Ovary (tissue), 9 donors: ENCODE measurements around the gene CSMD2. TPM values are rescaled to one million over a fixed set of nuclear protein-coding genes. Genes with fewer than 3 reads are reported as not detected.

Experiments used
- DNase-seq, 5 donors: peaks; one replicate each; pipeline ENCODE4 v3.0.0-alpha.2; 2019 to 2020
- H3K27ac ChIP-seq, 2 donors: fragments of 200-600 bp; one replicate each; pipeline versions ENCODE4 v1.5.1 to v1.8.0; 2019 to 2022
- H3K27me3 ChIP-seq: fragments of 200-600 bp; one replicate; pipeline ENCODE4 v1.8.0; 2022
- H3K36me3 ChIP-seq: fragments of 200-600 bp; sonication (generic); one replicate; pipeline ENCODE4 v1.5.1; 2019
- H3K4me1 ChIP-seq: one replicate; pipeline ENCODE4 v1.8.1; 2013; ENCODE audit warnings: mild to moderate bottlenecking, moderate library complexity; ENCODE audit not compliant: insufficient read depth
- H3K4me3 ChIP-seq: fragments of 200-600 bp; sonication (generic); one replicate; pipeline ENCODE4 v1.5.1; 2017
- H3K9me3 ChIP-seq, 2 donors: fragments of 200-600 bp in 1 of 2; sonication (generic) in 1 of 2; one replicate each; pipeline versions ENCODE4 v1.5.1 to v1.8.1; 2013 to 2019; ENCODE audit warnings: mild to moderate bottlenecking in 1 of 2, moderate library complexity in 1 of 2
- EP300 ChIP-seq: sonication (generic); formaldehyde crosslinking; IDR thresholded peaks from one replicate; pipeline ENCODE4 v1.6.1; 2017; ENCODE audit warnings: antibody characterized with exemption
- POLR2A ChIP-seq: fragments of 450-650 bp; IDR thresholded peaks from one replicate; pipeline ENCODE4 v1.6.1; 2017; ENCODE audit warnings: antibody characterized with exemption, mild to moderate bottlenecking, moderate library complexity
- WGBS, 3 donors: extraction: QIAGEN DNeasy Blood & Tissue Kit in 1 of 3; methylation state at CpG; one replicate each; pipeline versions ENCODE4 v1.1.5 to v1.1.7; 2013 to 2017; 5-methylcytosine and 5-hydroxymethylcytosine counted together
- intact Hi-C, 4 donors: fragments of 100-400 bp; cut with DNase I; formaldehyde crosslinking; loops; one replicate each; pipeline versions ENCODE4 v1.11.0 to v1.15.1; 2022 to 2023
- polyA plus RNA-seq, 2 donors: library from polyadenylated mRNA; stranded (reverse); fragments of 200-250 nt in 1 of 2; fragments of 350-450 nt in 1 of 2; fragmentation: Illumina TruSeq in 1 of 2; extraction: RNeasy Lipid Tissue Mini Kit (QIAGEN cat#74804) in 1 of 2; gene quantifications; one replicate each; pipeline ENCODE4 v1.2.3, GENCODE V29; 2013 to 2014
- total RNA-seq, 7 donors: library from RNA; depleted of rRNA in 2 of 7; stranded (reverse); fragments of >200 nt in 2 of 7; fragmentation: NEBNext Ultra II Directional in 3 of 7; extraction: Animal tissue kit (Norgen Biotek cat#: 25700) in 3 of 7; gene quantifications; one replicate each; pipeline versions ENCODE4 v1.1.0 to v1.2.4, GENCODE V29; 2016 to 2023
- TF ChIP-seq, protein P1 (sequence below), 3 donors: fragments of 450-650 bp in 2 of 3; fragments of 200-600 bp in 1 of 3; IDR thresholded peaks; one replicate each; pipeline versions ENCODE4 v1.5.1 to v1.8.0; 2016 to 2022; ENCODE audit warnings: antibody characterized with exemption in 3 of 3, mild to moderate bottlenecking in 1 of 3
- donor health status: DM: no; HTN: no; CAD: no; lungs with moderate emphysema.
- donor health status: DM: no; HTN: no; CAD: no.
- donor health status: Bipolar disorder and iron deficiency.
- donor health status: DM: yes; HTN: yes; CAD: no.
- donor health status: DM: no; HTN: no; CAD: no.
- donor health status: DM: yes; HTN: yes; CAD: no.

Gene CSMD2
- total and polyA plus RNA-seq, 9 donors, result 0.04 to 1.6 (median 0.18) TPM; not detected in 3

- Histone ChIP-seq H3K4me1 (no peaks in the 10 kb centered on the region), H3K4me3 (no peak overlapping the region), H3K27ac (no peak overlapping the region), H3K9me3 (no peaks in the 10 kb centered on the region), H3K27me3 (no peaks in the 10 kb centered on the region), H3K36me3 (no peaks in the 10 kb centered on the region)
- DNase-seq, result no peak
- TF ChIP-seq, protein P1, sequence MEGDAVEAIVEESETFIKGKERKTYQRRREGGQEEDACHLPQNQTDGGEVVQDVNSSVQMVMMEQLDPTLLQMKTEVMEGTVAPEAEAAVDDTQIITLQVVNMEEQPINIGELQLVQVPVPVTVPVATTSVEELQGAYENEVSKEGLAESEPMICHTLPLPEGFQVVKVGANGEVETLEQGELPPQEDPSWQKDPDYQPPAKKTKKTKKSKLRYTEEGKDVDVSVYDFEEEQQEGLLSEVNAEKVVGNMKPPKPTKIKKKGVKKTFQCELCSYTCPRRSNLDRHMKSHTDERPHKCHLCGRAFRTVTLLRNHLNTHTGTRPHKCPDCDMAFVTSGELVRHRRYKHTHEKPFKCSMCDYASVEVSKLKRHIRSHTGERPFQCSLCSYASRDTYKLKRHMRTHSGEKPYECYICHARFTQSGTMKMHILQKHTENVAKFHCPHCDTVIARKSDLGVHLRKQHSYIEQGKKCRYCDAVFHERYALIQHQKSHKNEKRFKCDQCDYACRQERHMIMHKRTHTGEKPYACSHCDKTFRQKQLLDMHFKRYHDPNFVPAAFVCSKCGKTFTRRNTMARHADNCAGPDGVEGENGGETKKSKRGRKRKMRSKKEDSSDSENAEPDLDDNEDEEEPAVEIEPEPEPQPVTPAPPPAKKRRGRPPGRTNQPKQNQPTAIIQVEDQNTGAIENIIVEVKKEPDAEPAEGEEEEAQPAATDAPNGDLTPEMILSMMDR (IDR thresholded peaks at IDR 0.05), result no peak
- TF ChIP-seq EP300, result no peak
- TF ChIP-seq POLR2A, result no peak
- intact Hi-C loops, result no loop called here
- WGBS, 3 donors, result 66 to 72% (median 70%) methylated on average over 6 of the region's 6 CpGs
These were observed 455.0 kb downstream of the CSMD2 start for GRCh38 chr1:33709783-33710718.

- H3K4me1 ChIP-seq, result no peaks in the 10 kb centered on the region
- DNase-seq, result no peak
- H3K27me3 ChIP-seq, result no peaks in the 10 kb centered on the region
- WGBS, 3 donors, result 74 to 88% (median 82%) methylated on average over 9 of the region's 9 CpGs
- no peak overlapping the region for H3K4me3 ChIP-seq
- TF ChIP-seq POLR2A, result no peak
- TF ChIP-seq, protein P1 (IDR thresholded peaks at IDR 0.05), result no peak
- no peak for TF ChIP-seq EP300
- no peak overlapping the region for H3K27ac ChIP-seq
- no peaks in the 10 kb centered on the region for H3K36me3 ChIP-seq
- intact Hi-C loops, result no loop called here
- no peaks in the 10 kb centered on the region for H3K9me3 ChIP-seq
These were observed 455.8 kb downstream of the CSMD2 start for GRCh38 chr1:33709174-33709782.

- H3K4me1 ChIP-seq, result no peaks in the 10 kb centered on the region
- H3K36me3 ChIP-seq, result no peaks in the 10 kb centered on the region
- 78 to 89% (median 81%) methylated on average over 12 of the region's 12 CpGs for WGBS, 3 donors
- no peak overlapping the region for H3K27ac ChIP-seq
- TF ChIP-seq, protein P1 (IDR thresholded peaks at IDR 0.05), result no peak
- TF ChIP-seq EP300 (no peak), POLR2A (no peak)
- H3K9me3 ChIP-seq, result no peaks in the 10 kb centered on the region
- H3K4me3 ChIP-seq, result no peak overlapping the region
- no peaks in the 10 kb centered on the region for H3K27me3 ChIP-seq
- DNase-seq, result no peak
- intact Hi-C loops, result no loop called here
These were observed 458.3 kb downstream of the CSMD2 start for GRCh38 chr1:33706634-33707255.

DNA sequence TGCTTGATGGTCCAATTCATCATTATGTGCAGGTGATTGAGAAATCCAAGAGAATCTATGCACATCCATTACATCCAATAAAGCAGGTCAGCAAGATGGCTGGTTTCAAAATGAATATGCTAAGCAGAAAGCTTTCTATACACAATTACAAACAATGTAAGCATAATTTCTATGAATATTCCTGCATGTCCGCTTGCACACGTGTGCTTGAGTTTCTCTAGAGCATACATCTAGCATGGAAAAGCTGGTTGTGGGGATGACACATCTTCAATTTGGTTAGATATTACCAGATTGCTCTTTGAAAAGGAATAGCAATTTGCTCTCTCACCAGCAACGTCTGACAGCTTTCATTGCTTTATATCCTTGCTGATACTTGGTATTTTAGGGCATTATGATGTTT, 461.6 kb downstream of the CSMD2 start:
- Histone ChIP-seq H3K9me3 (no peaks in the 10 kb centered on the region), H3K4me1 (no peaks in the 10 kb centered on the region), H3K27ac (no peak overlapping the region), H3K4me3 (no peak overlapping the region), H3K27me3 (no peaks in the 10 kb centered on the region), H3K36me3 (no peaks in the 10 kb centered on the region)
- DNase-seq, result no peak
- intact Hi-C loops, result no loop called here
- TF ChIP-seq, protein P1 (IDR thresholded peaks at IDR 0.05), result no peak
- TF ChIP-seq EP300 (no peak), POLR2A (no peak)
- 66 to 86% (median 74%) methylated on average over 3 of the region's 3 CpGs for WGBS, 3 donors
